ENCODE data around the gene TFCP2L1. TPM values are rescaled to one million over a fixed set of nuclear protein-coding genes. Genes with fewer than 3 reads are reported as not detected.

The TFCP2L1 gene
- total and polyA plus RNA-seq, 2 experiments from 2014 or later = 0.94 to 6.4 TPM

DNA sequence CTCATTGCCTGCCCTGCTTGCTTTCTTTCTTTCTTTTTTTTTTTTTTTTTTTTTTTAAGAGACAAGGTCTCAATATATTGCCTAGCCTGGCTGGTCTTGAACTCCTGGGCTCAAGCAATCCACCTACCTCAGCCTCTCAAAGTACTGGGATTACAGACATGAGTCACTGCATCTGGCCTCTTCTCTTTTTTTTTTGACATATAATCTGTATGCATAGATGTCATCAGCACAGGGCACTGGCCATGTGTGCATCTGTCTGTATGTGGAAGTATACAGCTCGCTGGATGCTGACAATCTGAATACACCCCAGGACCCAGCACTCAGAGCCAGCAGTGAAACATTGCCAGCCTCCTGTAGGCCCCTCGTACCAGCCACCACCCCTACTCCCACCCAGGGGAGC, 49.5 kb downstream of the TFCP2L1 start:
- H3K4me1 Mint-ChIP-seq = no peaks in the 10 kb centered on the region; the same call in 2 of the 3 replicates
- Histone ChIP-seq H4K20me1 (replicated peaks; ENCODE audit: insufficient read depth) (no peaks in the 10 kb centered on the region), H3K4me2 (no peak overlapping the region), H3K27ac (ENCODE audit: low read depth) (no peak overlapping the region), H2AFZ (no peak overlapping the region), H3F3A (replicated peaks; ENCODE audit: low read depth) (no peaks in the 10 kb centered on the region), H3K9me2 (ENCODE audit: insufficient read depth) (no peaks in the 10 kb centered on the region), H3K79me2 (replicated peaks; ENCODE audit: insufficient read depth) (no peaks in the 10 kb centered on the region), H3K27me3 (ENCODE audit: insufficient read depth) (no peaks in the 10 kb centered on the region), H3K36me3 (ENCODE audit: insufficient read depth) (no peaks in the 10 kb centered on the region), H3K4me1 (ENCODE audit: insufficient read depth) (no peaks in the 10 kb centered on the region), H3K4me3 (no peak overlapping the region)
- no peak for TF ChIP-seq POLR2AphosphoS5 (IDR thresholded peaks at IDR 0.05; ENCODE audit: low read depth)
- TF ChIP-seq ZNF114 (CRISPR knock-in tag; IDR thresholded peaks at IDR 0.05) = no peak
- TF ChIP-seq, protein P1, sequence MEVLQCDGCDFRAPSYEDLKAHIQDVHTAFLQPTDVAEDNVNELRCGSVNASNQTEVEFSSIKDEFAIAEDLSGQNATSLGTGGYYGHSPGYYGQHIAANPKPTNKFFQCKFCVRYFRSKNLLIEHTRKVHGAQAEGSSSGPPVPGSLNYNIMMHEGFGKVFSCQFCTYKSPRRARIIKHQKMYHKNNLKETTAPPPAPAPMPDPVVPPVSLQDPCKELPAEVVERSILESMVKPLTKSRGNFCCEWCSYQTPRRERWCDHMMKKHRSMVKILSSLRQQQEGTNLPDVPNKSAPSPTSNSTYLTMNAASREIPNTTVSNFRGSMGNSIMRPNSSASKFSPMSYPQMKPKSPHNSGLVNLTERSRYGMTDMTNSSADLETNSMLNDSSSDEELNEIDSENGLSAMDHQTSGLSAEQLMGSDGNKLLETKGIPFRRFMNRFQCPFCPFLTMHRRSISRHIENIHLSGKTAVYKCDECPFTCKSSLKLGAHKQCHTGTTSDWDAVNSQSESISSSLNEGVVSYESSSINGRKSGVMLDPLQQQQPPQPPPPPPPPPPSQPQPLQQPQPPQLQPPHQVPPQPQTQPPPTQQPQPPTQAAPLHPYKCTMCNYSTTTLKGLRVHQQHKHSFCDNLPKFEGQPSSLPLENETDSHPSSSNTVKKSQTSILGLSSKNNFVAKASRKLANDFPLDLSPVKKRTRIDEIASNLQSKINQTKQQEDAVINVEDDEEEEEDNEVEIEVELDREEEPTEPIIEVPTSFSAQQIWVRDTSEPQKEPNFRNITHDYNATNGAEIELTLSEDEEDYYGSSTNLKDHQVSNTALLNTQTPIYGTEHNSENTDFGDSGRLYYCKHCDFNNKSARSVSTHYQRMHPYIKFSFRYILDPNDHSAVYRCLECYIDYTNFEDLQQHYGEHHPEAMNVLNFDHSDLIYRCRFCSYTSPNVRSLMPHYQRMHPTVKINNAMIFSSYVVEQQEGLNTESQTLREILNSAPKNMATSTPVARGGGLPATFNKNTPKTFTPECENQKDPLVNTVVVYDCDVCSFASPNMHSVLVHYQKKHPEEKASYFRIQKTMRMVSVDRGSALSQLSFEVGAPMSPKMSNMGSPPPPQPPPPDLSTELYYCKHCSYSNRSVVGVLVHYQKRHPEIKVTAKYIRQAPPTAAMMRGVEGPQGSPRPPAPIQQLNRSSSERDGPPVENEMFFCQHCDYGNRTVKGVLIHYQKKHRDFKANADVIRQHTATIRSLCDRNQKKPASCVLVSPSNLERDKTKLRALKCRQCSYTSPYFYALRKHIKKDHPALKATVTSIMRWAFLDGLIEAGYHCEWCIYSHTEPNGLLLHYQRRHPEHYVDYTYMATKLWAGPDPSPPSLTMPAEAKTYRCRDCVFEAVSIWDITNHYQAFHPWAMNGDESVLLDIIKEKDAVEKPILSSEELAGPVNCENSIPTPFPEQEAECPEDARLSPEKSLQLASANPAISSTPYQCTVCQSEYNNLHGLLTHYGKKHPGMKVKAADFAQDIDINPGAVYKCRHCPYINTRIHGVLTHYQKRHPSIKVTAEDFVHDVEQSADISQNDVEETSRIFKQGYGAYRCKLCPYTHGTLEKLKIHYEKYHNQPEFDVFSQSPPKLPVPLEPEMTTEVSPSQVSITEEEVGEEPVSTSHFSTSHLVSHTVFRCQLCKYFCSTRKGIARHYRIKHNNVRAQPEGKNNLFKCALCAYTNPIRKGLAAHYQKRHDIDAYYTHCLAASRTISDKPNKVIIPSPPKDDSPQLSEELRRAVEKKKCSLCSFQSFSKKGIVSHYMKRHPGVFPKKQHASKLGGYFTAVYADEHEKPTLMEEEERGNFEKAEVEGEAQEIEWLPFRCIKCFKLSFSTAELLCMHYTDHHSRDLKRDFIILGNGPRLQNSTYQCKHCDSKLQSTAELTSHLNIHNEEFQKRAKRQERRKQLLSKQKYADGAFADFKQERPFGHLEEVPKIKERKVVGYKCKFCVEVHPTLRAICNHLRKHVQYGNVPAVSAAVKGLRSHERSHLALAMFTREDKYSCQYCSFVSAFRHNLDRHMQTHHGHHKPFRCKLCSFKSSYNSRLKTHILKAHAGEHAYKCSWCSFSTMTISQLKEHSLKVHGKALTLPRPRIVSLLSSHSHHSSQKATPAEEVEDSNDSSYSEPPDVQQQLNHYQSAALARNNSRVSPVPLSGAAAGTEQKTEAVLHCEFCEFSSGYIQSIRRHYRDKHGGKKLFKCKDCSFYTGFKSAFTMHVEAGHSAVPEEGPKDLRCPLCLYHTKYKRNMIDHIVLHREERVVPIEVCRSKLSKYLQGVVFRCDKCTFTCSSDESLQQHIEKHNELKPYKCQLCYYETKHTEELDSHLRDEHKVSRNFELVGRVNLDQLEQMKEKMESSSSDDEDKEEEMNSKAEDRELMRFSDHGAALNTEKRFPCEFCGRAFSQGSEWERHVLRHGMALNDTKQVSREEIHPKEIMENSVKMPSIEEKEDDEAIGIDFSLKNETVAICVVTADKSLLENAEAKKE (CRISPR knock-in tag; IDR thresholded peaks at IDR 0.05) = no peak
- no peak for TF ChIP-seq EZH2phosphoT487 (IDR thresholded peaks at IDR 0.05; ENCODE audit: unreplicated experiment)
- TF ChIP-seq STAT1 (IDR thresholded peaks at IDR 0.05; ENCODE audit: unreplicated experiment) = no peak
- TF ChIP-seq CREB1 (CRISPR knock-in tag; IDR thresholded peaks at IDR 0.05; ENCODE audit: low read depth) = no peak
- TF ChIP-seq, protein P2, sequence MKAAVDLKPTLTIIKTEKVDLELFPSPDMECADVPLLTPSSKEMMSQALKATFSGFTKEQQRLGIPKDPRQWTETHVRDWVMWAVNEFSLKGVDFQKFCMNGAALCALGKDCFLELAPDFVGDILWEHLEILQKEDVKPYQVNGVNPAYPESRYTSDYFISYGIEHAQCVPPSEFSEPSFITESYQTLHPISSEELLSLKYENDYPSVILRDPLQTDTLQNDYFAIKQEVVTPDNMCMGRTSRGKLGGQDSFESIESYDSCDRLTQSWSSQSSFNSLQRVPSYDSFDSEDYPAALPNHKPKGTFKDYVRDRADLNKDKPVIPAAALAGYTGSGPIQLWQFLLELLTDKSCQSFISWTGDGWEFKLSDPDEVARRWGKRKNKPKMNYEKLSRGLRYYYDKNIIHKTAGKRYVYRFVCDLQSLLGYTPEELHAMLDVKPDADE (IDR thresholded peaks at IDR 0.05) = no peak
- TF ChIP-seq, protein P3, sequence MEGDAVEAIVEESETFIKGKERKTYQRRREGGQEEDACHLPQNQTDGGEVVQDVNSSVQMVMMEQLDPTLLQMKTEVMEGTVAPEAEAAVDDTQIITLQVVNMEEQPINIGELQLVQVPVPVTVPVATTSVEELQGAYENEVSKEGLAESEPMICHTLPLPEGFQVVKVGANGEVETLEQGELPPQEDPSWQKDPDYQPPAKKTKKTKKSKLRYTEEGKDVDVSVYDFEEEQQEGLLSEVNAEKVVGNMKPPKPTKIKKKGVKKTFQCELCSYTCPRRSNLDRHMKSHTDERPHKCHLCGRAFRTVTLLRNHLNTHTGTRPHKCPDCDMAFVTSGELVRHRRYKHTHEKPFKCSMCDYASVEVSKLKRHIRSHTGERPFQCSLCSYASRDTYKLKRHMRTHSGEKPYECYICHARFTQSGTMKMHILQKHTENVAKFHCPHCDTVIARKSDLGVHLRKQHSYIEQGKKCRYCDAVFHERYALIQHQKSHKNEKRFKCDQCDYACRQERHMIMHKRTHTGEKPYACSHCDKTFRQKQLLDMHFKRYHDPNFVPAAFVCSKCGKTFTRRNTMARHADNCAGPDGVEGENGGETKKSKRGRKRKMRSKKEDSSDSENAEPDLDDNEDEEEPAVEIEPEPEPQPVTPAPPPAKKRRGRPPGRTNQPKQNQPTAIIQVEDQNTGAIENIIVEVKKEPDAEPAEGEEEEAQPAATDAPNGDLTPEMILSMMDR (conservative IDR thresholded peaks at IDR 0.05; ENCODE audit: low read depth in 2 of 2) = no peak
- TF ChIP-seq, protein P4, sequence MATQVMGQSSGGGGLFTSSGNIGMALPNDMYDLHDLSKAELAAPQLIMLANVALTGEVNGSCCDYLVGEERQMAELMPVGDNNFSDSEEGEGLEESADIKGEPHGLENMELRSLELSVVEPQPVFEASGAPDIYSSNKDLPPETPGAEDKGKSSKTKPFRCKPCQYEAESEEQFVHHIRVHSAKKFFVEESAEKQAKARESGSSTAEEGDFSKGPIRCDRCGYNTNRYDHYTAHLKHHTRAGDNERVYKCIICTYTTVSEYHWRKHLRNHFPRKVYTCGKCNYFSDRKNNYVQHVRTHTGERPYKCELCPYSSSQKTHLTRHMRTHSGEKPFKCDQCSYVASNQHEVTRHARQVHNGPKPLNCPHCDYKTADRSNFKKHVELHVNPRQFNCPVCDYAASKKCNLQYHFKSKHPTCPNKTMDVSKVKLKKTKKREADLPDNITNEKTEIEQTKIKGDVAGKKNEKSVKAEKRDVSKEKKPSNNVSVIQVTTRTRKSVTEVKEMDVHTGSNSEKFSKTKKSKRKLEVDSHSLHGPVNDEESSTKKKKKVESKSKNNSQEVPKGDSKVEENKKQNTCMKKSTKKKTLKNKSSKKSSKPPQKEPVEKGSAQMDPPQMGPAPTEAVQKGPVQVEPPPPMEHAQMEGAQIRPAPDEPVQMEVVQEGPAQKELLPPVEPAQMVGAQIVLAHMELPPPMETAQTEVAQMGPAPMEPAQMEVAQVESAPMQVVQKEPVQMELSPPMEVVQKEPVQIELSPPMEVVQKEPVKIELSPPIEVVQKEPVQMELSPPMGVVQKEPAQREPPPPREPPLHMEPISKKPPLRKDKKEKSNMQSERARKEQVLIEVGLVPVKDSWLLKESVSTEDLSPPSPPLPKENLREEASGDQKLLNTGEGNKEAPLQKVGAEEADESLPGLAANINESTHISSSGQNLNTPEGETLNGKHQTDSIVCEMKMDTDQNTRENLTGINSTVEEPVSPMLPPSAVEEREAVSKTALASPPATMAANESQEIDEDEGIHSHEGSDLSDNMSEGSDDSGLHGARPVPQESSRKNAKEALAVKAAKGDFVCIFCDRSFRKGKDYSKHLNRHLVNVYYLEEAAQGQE (IDR thresholded peaks at IDR 0.05; ENCODE audit: unreplicated experiment) = no peak
- no peak for TF ChIP-seq EZH2 (IDR thresholded peaks at IDR 0.05; ENCODE audit: low read depth, unreplicated experiment)
- no peak for TF ChIP-seq JUNB (IDR thresholded peaks at IDR 0.05; ENCODE audit: unreplicated experiment)
- no peak for TF ChIP-seq NANOG (IDR thresholded peaks at IDR 0.05; ENCODE audit: borderline replicate concordance)
- no peak for TF ChIP-seq ZNF331 (CRISPR knock-in tag; IDR thresholded peaks at IDR 0.05; ENCODE audit: low read depth)
- no peak overlapping the region for H3K27ac Mint-ChIP-seq
- peaks cover 10% of the 10 kb centered on the region for H3K27me3 Mint-ChIP-seq (ENCODE audit: insufficient read depth, low read depth, poor library complexity)
- DNase-seq (ENCODE audit: low spot score) (no peak), ATAC-seq (no peak)
- no peak overlapping the region for H3K4me3 Mint-ChIP-seq
- H3K36me3 Mint-ChIP-seq (ENCODE audit: low read depth) = no peaks in the 10 kb centered on the region
- no peaks in the 10 kb centered on the region for H3K9me3 Mint-ChIP-seq

Data from GM23338 (cell line).